ENCODE results near the gene ASIC2. TPM values are rescaled to one million over a fixed set of nuclear protein-coding genes. Genes with fewer than 3 reads are reported as not detected.

ASIC2 gene
- total RNA-seq, 2 experiments from 2014 or later = not detected

GRCh38 chr17:33082529-33083173 is 210.4 kb downstream of the ASIC2 start:
- Mint-ChIP-seq H3K4me3 (no peak overlapping the region), H3K4me1 (ENCODE audit: low read depth) (no peaks in the 10 kb centered on the region)
- ATAC-seq = no peak

GRCh38 chr17:33080091-33080490 is 213.0 kb downstream of the ASIC2 start:
- H3K27ac Mint-ChIP-seq = no peak overlapping the region
- peaks cover 12% of the 10 kb centered on the region for H3K27me3 Mint-ChIP-seq (ENCODE audit: low read depth)
- H3K36me3 Mint-ChIP-seq (ENCODE audit: low read depth) = no peaks in the 10 kb centered on the region
- ChIA-PET CTCF (no interaction called here), POLR2A (no interaction called here)
- no peak overlapping the region for H3K4me3 Mint-ChIP-seq
- DNase-seq (no peak), ATAC-seq (no peak)
- no peaks in the 10 kb centered on the region for H3K9me3 Mint-ChIP-seq (ENCODE audit: insufficient read depth)
- H3K4me1 Mint-ChIP-seq (ENCODE audit: low read depth) = no peaks in the 10 kb centered on the region

More at GRCh38 chr17:33082529-33083173, 210.4 kb downstream of the ASIC2 start:
- POLR2A ChIA-PET = no interaction called here
- Mint-ChIP-seq H3K27me3 (ENCODE audit: low read depth) (peaks cover 18% of the 10 kb centered on the region), H3K27ac (no peak overlapping the region), H3K36me3 (ENCODE audit: low read depth) (no peaks in the 10 kb centered on the region), H3K9me3 (ENCODE audit: insufficient read depth) (no peaks in the 10 kb centered on the region)
- CTCF ChIA-PET = no interaction called here
- DNase-seq = no peak

DNA sequence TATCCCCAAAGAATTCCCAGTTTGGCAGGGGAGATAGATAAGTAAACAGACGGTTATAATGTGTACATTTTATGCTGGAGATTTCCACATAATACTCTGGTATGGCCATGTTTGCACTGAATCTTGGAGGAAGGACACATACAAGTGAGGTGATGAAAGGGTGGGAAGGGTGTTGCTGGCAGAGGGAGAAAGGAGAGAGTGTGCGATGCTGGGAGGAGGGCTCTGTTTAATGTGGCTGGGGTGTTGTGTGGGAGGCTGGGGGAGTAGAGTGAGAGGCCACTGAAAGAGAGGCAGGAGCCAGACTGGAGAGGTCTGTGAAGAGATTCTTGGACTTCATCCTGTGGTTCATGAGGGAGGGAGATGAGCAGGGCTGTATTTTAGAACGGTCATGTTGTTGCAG is 213.9 kb downstream of the ASIC2 start:
- ChIA-PET POLR2A (no interaction called here), CTCF (no interaction called here)
- no peaks in the 10 kb centered on the region for H3K36me3 Mint-ChIP-seq (ENCODE audit: low read depth)
- peaks cover 12% of the 10 kb centered on the region for H3K27me3 Mint-ChIP-seq (ENCODE audit: low read depth)
- no peak overlapping the region for H3K4me3 Mint-ChIP-seq
- DNase-seq (no peak), ATAC-seq (no peak)
- H3K9me3 Mint-ChIP-seq (ENCODE audit: insufficient read depth) = no peaks in the 10 kb centered on the region
- H3K4me1 Mint-ChIP-seq (ENCODE audit: low read depth) = no peaks in the 10 kb centered on the region
- H3K27ac Mint-ChIP-seq = no peak overlapping the region

DNA sequence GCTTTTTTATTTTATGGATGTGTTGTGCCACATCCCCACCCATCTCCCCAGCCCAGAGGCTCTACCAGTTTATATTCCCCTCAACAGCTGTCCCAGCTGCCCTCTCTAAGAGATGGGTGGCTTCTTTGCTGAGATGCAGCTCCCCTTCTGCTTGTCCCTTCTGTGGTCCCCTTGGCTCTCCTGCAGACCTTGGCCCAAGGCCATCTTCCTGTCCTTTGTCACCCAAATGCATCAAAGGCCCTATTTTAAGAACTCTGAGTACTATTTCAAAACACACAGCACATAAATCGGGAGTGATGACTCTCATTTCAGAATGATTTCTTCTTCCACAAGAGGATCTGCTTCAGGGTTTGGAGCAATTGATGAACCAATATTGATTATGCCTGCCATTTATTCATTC is 216.1 kb downstream of the ASIC2 start:
- no peaks in the 10 kb centered on the region for H3K4me1 Mint-ChIP-seq (ENCODE audit: low read depth)
- ATAC-seq (no peak), DNase-seq (no peak)
- POLR2A ChIA-PET = no interaction called here
- H3K27me3 Mint-ChIP-seq (ENCODE audit: low read depth) = peaks cover 12% of the 10 kb centered on the region
- CTCF ChIA-PET = no interaction called here
- no peak overlapping the region for H3K27ac Mint-ChIP-seq
- no peaks in the 10 kb centered on the region for H3K36me3 Mint-ChIP-seq (ENCODE audit: low read depth)
- no peak overlapping the region for H3K4me3 Mint-ChIP-seq
- no peaks in the 10 kb centered on the region for H3K9me3 Mint-ChIP-seq (ENCODE audit: insufficient read depth)

DNA sequence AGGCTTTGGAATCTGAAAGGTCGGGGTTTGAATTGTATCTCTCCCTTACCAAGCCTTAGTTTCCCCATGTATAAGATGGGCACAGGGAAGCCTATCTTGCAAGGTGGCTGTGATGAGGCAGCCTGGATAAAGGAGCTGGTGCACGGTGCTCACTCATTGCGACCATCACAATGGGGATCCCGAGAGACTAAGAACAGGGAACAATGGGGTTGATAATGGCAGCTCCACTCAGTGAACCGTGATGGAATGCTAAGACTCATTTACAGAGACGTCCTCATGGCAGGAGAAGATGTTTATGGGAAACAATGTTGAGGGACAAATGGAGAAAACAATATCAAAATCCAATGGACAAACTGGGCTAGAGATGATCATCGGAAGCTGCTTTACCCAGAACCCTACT is 219.7 kb downstream of the ASIC2 start:
- CTCF ChIA-PET = no interaction called here
- POLR2A ChIA-PET = no interaction called here
- DNase-seq (no peak), ATAC-seq (no peak)
- Mint-ChIP-seq H3K36me3 (ENCODE audit: low read depth) (no peaks in the 10 kb centered on the region), H3K27me3 (ENCODE audit: low read depth) (peaks cover 9% of the 10 kb centered on the region), H3K4me3 (no peak overlapping the region), H3K4me1 (ENCODE audit: low read depth) (no peaks in the 10 kb centered on the region), H3K27ac (no peak overlapping the region), H3K9me3 (ENCODE audit: insufficient read depth) (no peaks in the 10 kb centered on the region)

GRCh38 chr17:33072421-33073161 is 220.5 kb downstream of the ASIC2 start:
- CTCF ChIA-PET = no interaction called here
- no peak overlapping the region for H3K27ac Mint-ChIP-seq

GRCh38 chr17:33071656-33072055 is 221.4 kb downstream of the ASIC2 start:
- Mint-ChIP-seq H3K4me3 (no peak overlapping the region), H3K9me3 (ENCODE audit: insufficient read depth) (no peaks in the 10 kb centered on the region), H3K27me3 (ENCODE audit: low read depth) (peaks cover 7% of the 10 kb centered on the region), H3K36me3 (ENCODE audit: low read depth) (no peaks in the 10 kb centered on the region), H3K4me1 (ENCODE audit: low read depth) (no peaks in the 10 kb centered on the region), H3K27ac (no peak overlapping the region)
- CTCF ChIA-PET = no interaction called here
- ATAC-seq (no peak), DNase-seq (no peak)
- POLR2A ChIA-PET = no interaction called here

More at GRCh38 chr17:33072421-33073161, 220.5 kb downstream of the ASIC2 start:
- no peak overlapping the region for H3K4me3 Mint-ChIP-seq
- ATAC-seq = no peak
- no peaks in the 10 kb centered on the region for H3K4me1 Mint-ChIP-seq (ENCODE audit: low read depth)
- peaks cover 9% of the 10 kb centered on the region for H3K27me3 Mint-ChIP-seq (ENCODE audit: low read depth)
- no peak for DNase-seq
- H3K36me3 Mint-ChIP-seq (ENCODE audit: low read depth) = no peaks in the 10 kb centered on the region
- H3K9me3 Mint-ChIP-seq (ENCODE audit: insufficient read depth) = no peaks in the 10 kb centered on the region
- POLR2A ChIA-PET = no interaction called here

- H3K27ac Mint-ChIP-seq = no peak overlapping the region
- ChIA-PET POLR2A (no interaction called here), CTCF (no interaction called here)
- DNase-seq (no peak), ATAC-seq (no peak)
- H3K4me3 Mint-ChIP-seq = no peak overlapping the region
- H3K4me1 Mint-ChIP-seq (ENCODE audit: low read depth) = no peaks in the 10 kb centered on the region
- no peaks in the 10 kb centered on the region for H3K27me3 Mint-ChIP-seq (ENCODE audit: low read depth)
- H3K9me3 Mint-ChIP-seq (ENCODE audit: insufficient read depth) = no peaks in the 10 kb centered on the region
- no peaks in the 10 kb centered on the region for H3K36me3 Mint-ChIP-seq (ENCODE audit: low read depth)
Measured at GRCh38 chr17:33057564-33057963, 235.5 kb downstream of the ASIC2 start.

DNA sequence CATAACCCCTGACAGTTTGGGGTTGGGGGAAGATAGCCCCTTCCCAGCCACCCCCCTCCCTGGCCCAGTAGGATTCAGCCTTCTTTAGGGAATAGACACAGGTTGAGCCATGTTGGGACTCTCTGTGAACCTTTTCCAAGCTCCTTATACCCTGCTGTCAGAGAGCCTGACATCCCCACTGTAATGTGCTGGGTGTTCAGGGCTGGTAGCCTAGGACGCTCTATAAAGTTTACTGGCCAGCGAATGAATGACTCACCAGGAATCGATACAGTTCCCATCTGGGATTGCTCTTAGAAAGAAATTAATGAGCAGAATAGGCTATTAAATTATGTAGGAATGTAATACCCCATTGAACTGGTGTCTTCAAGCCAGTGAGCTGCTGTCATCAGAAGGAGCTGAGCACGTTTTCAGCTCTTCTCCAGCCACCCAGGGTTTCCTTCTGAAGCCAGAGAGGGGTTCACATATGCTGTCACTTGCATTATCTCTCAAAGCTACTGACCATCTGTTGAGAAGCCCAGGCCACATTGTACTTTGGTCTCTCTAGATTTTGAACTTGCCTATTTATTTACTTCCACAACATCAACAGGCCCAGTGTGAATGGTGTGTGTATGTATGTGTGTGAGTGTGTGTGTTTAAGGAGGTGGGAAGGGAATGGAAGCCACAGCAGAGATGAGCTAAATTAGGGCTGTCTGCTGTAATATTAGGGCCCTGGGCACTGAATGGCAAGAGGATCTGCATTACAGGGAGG is 236.5 kb downstream of the ASIC2 start:
- DNase-seq (no peak), ATAC-seq (no peak)
- Mint-ChIP-seq H3K9me3 (ENCODE audit: insufficient read depth) (no peaks in the 10 kb centered on the region), H3K4me1 (ENCODE audit: low read depth) (no peaks in the 10 kb centered on the region), H3K27me3 (ENCODE audit: low read depth) (peaks cover under 1% of the 10 kb centered on the region), H3K36me3 (ENCODE audit: low read depth) (no peaks in the 10 kb centered on the region), H3K27ac (no peak overlapping the region), H3K4me3 (no peak overlapping the region)
- ChIA-PET CTCF (no interaction called here), POLR2A (no interaction called here)

DNA sequence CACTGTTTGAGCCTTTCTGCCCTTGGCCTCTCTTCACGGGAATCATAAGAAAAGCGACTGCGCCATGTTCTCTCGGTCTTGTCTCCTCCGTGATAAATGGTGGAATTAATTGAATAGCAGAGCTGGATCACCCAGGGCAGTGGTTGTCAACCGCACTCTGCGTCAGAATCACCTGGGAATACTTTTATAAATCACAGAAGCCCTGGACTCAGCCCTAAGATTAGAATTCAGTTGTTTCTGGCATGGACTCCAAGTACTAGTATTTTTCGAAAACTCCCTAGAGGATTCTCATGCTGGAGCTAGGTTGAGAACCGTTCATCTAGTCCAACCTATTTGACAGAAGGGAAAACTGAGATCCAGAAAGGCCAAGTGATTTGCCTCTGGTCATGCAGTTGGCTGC is 237.3 kb downstream of the ASIC2 start:
- CTCF ChIA-PET = no interaction called here
- H3K27ac Mint-ChIP-seq = no peak overlapping the region
- no peak for ATAC-seq

GRCh38 chr17:33055171-33055611 is 237.9 kb downstream of the ASIC2 start:
- H3K4me1 Mint-ChIP-seq (ENCODE audit: low read depth) = no peaks in the 10 kb centered on the region
- ATAC-seq = no peak
- no peaks in the 10 kb centered on the region for H3K9me3 Mint-ChIP-seq (ENCODE audit: insufficient read depth)
- DNase-seq = no peak
- ChIA-PET POLR2A (interaction anchor here (0.6 kb wide), 1 partner anchor 716 kb away, joined by 4 read pairs; no protein-coding TSS in a partner anchor), CTCF (interaction anchor here (1.9 kb wide), 1 partner anchor 57 kb away, joined by 5 read pairs; no protein-coding TSS in a partner anchor)
- H3K27ac Mint-ChIP-seq = no peak overlapping the region
- peaks cover 3% of the 10 kb centered on the region for H3K27me3 Mint-ChIP-seq (ENCODE audit: low read depth)
- H3K36me3 Mint-ChIP-seq (ENCODE audit: low read depth) = no peaks in the 10 kb centered on the region
- no peak overlapping the region for H3K4me3 Mint-ChIP-seq

More for the DNA sequence above, 237.3 kb downstream of the ASIC2 start:
- Mint-ChIP-seq H3K4me1 (ENCODE audit: low read depth) (no peaks in the 10 kb centered on the region), H3K4me3 (no peak overlapping the region), H3K27me3 (ENCODE audit: low read depth) (peaks cover 3% of the 10 kb centered on the region), H3K36me3 (ENCODE audit: low read depth) (no peaks in the 10 kb centered on the region), H3K9me3 (ENCODE audit: insufficient read depth) (no peaks in the 10 kb centered on the region)
- DNase-seq = no peak
- POLR2A ChIA-PET = interaction anchor here (0.6 kb wide), 1 partner anchor 715 kb away, joined by 4 read pairs; no protein-coding TSS in a partner anchor

GRCh38 chr17:33054412-33054811 is 238.7 kb downstream of the ASIC2 start:
- ATAC-seq (no peak), DNase-seq (no peak)
- H3K27ac Mint-ChIP-seq = no peak overlapping the region
- H3K4me3 Mint-ChIP-seq = no peak overlapping the region
- H3K36me3 Mint-ChIP-seq (ENCODE audit: low read depth) = no peaks in the 10 kb centered on the region
- ChIA-PET CTCF (interaction anchor here (1.9 kb wide), 1 partner anchor 56 kb away, joined by 5 read pairs; no protein-coding TSS in a partner anchor), POLR2A (no interaction called here)
- H3K9me3 Mint-ChIP-seq (ENCODE audit: insufficient read depth) = no peaks in the 10 kb centered on the region
- H3K4me1 Mint-ChIP-seq (ENCODE audit: low read depth) = no peaks in the 10 kb centered on the region
- peaks cover 3% of the 10 kb centered on the region for H3K27me3 Mint-ChIP-seq (ENCODE audit: low read depth)

All from activated CD8-positive, alpha-beta T cell treated with anti-CD3 and anti-CD28 coated beads, Interleukin-2, amount 10 ng/mL, durations not matched to agents 7 days and 5 days (primary cell).